Activated B cell treated with CpG ODN at 0.5 μM for 24 hours (primary cell): ENCODE results near the gene KIAA1549. TPM values are rescaled to one million over a fixed set of nuclear protein-coding genes. Genes with fewer than 3 reads are reported as not detected.

Experiments
- ATAC-seq: fragments of 200-7000 bp; cut with Tn5 transposase; one replicate; pipeline ENCODE4 v1.10.0; 2021; ENCODE audit warnings: low read depth, mild to moderate bottlenecking, moderate library complexity
- CTCF ChIA-PET: fragments of 350-600 bp; sonication (Branson Sonifier 250); formaldehyde crosslinking; loops from one replicate; lab custom pipeline; 2021; ENCODE audit warnings: antibody characterized with exemption; lab: Charles Lee
- POLR2A ChIA-PET: fragments of 350-600 bp; sonication (Branson Sonifier 250); formaldehyde crosslinking; loops from one replicate; lab custom pipeline; 2021; ENCODE audit warnings: antibody characterized with exemption; lab: Charles Lee
- DNase-seq: peaks from one replicate; pipeline ENCODE4 v3.0.0; 2022
- H3K27ac Mint-ChIP-seq: one replicate; pipeline ENCODE4 v1.8.0; 2020; ENCODE audit warnings: mixed read lengths
- H3K27me3 Mint-ChIP-seq: one replicate; pipeline ENCODE4 v1.8.0; 2021; ENCODE audit warnings: mixed read lengths
- H3K36me3 Mint-ChIP-seq: one replicate; pipeline ENCODE4 v1.8.0; 2021; ENCODE audit warnings: low read depth, mixed read lengths
- H3K4me1 Mint-ChIP-seq: one replicate; pipeline ENCODE4 v1.8.0; 2021; ENCODE audit warnings: mixed read lengths
- H3K4me3 Mint-ChIP-seq: one replicate; pipeline ENCODE4 v1.8.0; 2020; ENCODE audit warnings: mild to moderate bottlenecking, mixed read lengths
- H3K9me3 Mint-ChIP-seq: one replicate; pipeline ENCODE4 v1.8.0; 2020; ENCODE audit warnings: mixed read lengths
- CTCF ChIP-seq: fragments of 200-600 bp; IDR thresholded peaks from one replicate; pipeline ENCODE4 v1.8.0; 2022; ENCODE audit warnings: antibody characterized with exemption, mild to moderate bottlenecking
- intact Hi-C: fragments of 100-400 bp; cut with micrococcal nuclease; formaldehyde crosslinking; loops from one replicate; pipeline ENCODE4 v1.15.1; 2024
- total RNA-seq: library from RNA; stranded (reverse); gene quantifications from 2 replicates; pipeline ENCODE4 v1.2.3, GENCODE V29; 2022

The KIAA1549 gene
- total RNA-seq, 1 donor from 2014 or later, result 0.42 TPM

- intact Hi-C loops, result no loop called here
- H3K4me1 Mint-ChIP-seq, result no peaks in the 10 kb centered on the region
- ATAC-seq (no peak), DNase-seq (no peak)
- TF ChIP-seq CTCF, result no peak
- H3K27ac Mint-ChIP-seq, result no peak overlapping the region
- ChIA-PET POLR2A (no interaction called here), CTCF (no interaction called here)
- no peaks in the 10 kb centered on the region for H3K27me3 Mint-ChIP-seq
- H3K9me3 Mint-ChIP-seq, result peaks cover 2% of the 10 kb centered on the region
- no peak overlapping the region for H3K4me3 Mint-ChIP-seq
- H3K36me3 Mint-ChIP-seq, result no peaks in the 10 kb centered on the region
Observed at GRCh38 chr7:138825049-138825721, 156.0 kb downstream of the KIAA1549 start.

DNA sequence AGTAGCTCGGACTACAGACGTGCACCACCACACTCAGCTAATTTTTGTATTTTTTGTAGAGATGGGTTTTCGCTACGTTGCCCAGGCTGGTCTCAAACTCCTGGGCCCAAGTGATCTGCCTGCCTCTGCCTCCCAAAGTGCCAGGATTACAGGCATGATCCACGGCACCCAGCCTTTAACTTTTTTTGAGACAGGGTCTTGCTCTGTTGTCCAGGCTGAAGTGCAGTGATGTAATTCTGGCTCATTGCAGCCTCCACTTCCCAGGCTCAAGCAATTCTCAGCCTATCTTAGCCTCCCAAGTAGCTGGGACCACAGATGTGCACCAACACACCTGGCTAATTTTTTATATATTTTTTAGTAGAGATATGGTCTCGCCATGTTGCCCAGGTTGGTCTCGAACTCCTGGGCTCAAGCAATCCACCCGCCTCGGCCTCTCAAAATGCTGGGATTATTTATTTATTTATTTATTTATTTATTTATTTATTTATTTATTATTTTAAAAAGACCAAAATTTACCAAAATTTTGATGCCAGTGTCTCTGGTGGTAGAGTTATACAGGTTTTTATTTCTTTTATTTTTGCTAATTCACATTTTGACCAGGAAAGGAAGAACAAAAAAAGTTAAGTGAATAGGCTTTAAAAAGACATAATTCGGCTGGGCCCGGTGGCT lies 158.2 kb downstream of the KIAA1549 start:
- Mint-ChIP-seq H3K4me1 (no peaks in the 10 kb centered on the region), H3K4me3 (no peak overlapping the region), H3K9me3 (no peaks in the 10 kb centered on the region), H3K27me3 (no peaks in the 10 kb centered on the region), H3K27ac (no peak overlapping the region), H3K36me3 (no peaks in the 10 kb centered on the region)
- ChIA-PET POLR2A (no interaction called here), CTCF (no interaction called here)
- no peak for DNase-seq
- intact Hi-C loops, result no loop called here
- no peak for TF ChIP-seq CTCF
- no peak for ATAC-seq

DNA sequence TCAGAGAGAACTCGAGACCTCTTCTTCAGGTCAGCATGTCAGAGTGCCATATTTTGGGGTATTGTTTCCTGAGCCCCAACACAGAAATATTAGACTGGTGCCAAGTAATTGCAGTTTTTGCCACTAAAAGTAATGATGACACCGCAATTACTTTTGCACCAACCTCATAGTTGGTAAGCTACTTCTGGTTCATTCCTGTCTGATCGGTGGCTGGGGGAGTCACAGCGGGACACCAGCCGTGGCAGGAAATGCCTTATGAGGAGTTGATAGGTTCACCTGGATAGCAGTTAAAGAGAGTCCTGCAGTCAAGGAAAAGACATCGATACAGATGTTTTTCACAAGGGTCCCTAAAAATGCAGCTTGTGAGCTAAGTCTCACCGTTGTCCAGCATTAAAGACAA lies 159.3 kb downstream of the KIAA1549 start:
- Mint-ChIP-seq H3K4me1 (no peaks in the 10 kb centered on the region), H3K36me3 (no peaks in the 10 kb centered on the region), H3K27me3 (peaks cover under 1% of the 10 kb centered on the region), H3K9me3 (no peaks in the 10 kb centered on the region), H3K27ac (no peak overlapping the region), H3K4me3 (no peak overlapping the region)
- TF ChIP-seq CTCF, result no peak
- ATAC-seq (no peak), DNase-seq (no peak)
- intact Hi-C loops, result no loop called here
- ChIA-PET CTCF (no interaction called here), POLR2A (no interaction called here)

DNA sequence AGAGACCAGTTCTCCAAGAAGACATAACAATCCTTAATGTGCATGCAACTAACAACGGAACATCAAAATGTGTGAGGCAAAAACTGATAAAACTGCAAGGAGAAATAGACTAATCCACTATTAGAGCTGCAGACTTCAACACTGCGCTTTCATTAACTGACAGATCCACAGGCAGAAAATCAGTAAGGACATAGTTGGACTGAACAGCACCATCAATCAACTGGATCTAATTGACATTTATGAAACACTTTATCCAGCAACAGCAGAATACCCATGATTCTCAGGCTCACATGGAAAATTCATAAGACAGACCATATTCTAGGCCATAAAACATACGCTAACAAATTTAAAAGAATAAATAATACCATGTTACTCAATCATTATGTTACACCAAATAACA lies 161.6 kb downstream of the KIAA1549 start:
- no peak overlapping the region for H3K4me3 Mint-ChIP-seq
- intact Hi-C loops, result no loop called here
- no peaks in the 10 kb centered on the region for H3K9me3 Mint-ChIP-seq
- ChIA-PET CTCF (no interaction called here), POLR2A (no interaction called here)
- no peak overlapping the region for H3K27ac Mint-ChIP-seq
- no peak for ATAC-seq
- no peak for TF ChIP-seq CTCF
- no peaks in the 10 kb centered on the region for H3K36me3 Mint-ChIP-seq
- H3K27me3 Mint-ChIP-seq, result peaks cover 1% of the 10 kb centered on the region
- DNase-seq, result no peak
- no peaks in the 10 kb centered on the region for H3K4me1 Mint-ChIP-seq

DNA sequence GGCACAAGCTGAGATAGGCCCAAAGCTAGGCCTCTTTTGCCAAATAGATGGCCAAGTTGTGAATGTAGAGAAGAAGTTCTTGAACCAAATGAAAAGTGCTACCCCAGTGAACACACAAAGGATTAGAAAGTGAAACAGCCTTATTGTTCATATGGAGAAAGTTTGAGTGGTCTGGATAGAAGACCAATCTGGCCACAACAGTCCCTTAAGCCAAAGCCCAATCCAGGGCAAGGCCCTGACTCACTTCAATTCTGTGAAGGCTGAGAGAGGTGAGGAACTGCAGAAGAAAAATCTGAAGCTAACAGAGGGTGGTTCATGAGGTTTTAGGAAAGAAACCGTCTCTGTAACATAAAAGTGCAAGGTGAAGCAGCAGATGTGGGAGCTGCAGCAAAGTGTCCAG lies 164.5 kb downstream of the KIAA1549 start:
- intact Hi-C loops, result no loop called here
- peaks cover 1% of the 10 kb centered on the region for H3K27me3 Mint-ChIP-seq
- no peaks in the 10 kb centered on the region for H3K36me3 Mint-ChIP-seq
- H3K9me3 Mint-ChIP-seq, result no peaks in the 10 kb centered on the region
- ChIA-PET CTCF (no interaction called here), POLR2A (no interaction called here)
- no peaks in the 10 kb centered on the region for H3K4me1 Mint-ChIP-seq
- TF ChIP-seq CTCF, result no peak
- no peak for ATAC-seq
- DNase-seq, result no peak
- H3K4me3 Mint-ChIP-seq, result no peak overlapping the region
- H3K27ac Mint-ChIP-seq, result no peak overlapping the region
